ENCODE data around the gene SIGMAR1.
"Not testable (repeated sequence)": the region's sequence is repeated elsewhere in the genome, so short reads cannot be mapped to it uniquely, and the experiment has no call there.

SIGMAR1 gene

GRCh38 chr9:34654323-34655051 is 16.9 kb upstream of the SIGMAR1 start:
- DNase-seq (ENCODE audit: low read depth, low spot score): no peak

DNA sequence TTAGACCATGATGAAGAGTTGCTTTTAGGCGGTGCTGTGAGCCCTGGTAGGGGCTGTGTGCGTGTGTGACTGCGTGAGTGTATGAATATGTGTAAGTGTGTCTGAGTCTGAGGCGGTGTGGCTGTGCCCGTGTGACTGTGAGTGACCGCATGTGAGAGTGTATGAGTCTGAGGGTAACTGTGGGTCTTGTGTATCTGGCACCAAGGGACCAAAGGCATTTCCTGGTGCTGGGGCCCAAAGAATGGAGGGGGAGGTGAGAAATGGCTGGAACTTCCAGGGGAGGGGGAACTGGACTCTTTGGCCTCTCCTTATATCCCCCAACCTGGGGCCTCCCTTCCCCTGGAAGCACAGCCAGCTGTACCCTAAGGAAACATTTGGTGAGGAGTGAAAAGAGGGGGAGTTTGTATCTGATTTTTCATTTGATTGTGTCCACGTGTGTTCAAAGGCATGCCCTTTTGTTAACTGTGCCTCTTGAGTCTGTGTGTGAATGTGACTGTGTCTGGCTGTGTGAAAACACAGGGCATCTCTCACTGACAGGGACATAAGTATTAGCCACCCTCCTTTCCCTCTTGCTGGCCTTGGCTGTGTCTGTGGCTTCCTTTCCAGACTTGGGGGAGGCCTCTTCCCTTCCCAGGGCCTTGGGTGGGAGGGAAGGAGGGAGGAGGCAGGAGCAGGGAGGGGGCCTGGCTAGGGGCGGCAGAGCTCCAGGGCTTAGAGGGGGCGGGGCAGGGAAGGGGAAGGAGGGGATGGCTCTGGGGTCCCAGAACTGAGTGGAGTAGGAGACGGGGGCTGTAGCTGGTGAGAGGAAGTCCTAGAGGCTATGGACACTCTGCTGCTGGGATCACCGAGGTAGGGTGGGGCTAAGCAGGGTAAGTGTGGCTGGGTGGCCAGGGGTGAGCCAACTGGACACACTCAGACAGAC is 15.8 kb upstream of the SIGMAR1 start:
- DNase-seq (ENCODE audit: low read depth, low spot score): no peak

GRCh38 chr9:34652602-34653000 is 15.0 kb upstream of the SIGMAR1 start:
- no peak for DNase-seq (ENCODE audit: low read depth, low spot score)

GRCh38 chr9:34651876-34652601 is 14.5 kb upstream of the SIGMAR1 start, which contains the start of gene IL11RA:
Gene IL11RA, plus strand, starts transcription at chr9:34652185. Its CDS starts 3,033 bp downstream, at chr9:34655218.
- peak; percentile 39 for DNase-seq (ENCODE audit: low read depth, low spot score)

- DNase-seq (ENCODE audit: low read depth, low spot score): no peak
These were observed 13.7 kb upstream of the SIGMAR1 start for GRCh38 chr9:34651321-34651720.

GRCh38 chr9:34650816-34651215 is 13.2 kb upstream of the SIGMAR1 start:
- DNase-seq (ENCODE audit: low read depth, low spot score): no peak

GRCh38 chr9:34648673-34649072 is 11.1 kb upstream of the SIGMAR1 start:
- DNase-seq (ENCODE audit: low read depth, low spot score): no peak

DNA sequence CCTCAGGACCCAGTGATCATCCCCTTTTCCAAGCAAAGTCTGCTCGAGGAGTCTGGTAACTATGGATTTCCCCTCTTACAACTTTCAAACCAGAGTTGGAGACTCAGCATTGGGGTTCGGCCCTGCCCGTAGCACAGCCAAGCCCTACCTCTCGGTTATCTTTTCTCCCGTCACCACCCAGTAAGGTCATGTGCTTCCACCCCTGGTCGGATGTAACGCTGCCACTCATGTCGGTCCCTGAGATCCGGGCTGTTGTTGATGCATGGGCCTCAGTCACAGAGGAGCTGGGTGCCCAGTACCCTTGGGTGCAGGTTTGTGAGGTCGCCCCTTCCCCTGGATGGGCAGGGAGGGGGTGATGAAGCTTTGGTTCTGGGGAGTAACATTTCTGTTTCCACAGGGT is 10.1 kb upstream of the SIGMAR1 start:
- no peak for DNase-seq (ENCODE audit: low read depth, low spot score)

- no peak for DNase-seq (ENCODE audit: low read depth, low spot score)
These were observed 9.5 kb upstream of the SIGMAR1 start for GRCh38 chr9:34647084-34647403.

DNA sequence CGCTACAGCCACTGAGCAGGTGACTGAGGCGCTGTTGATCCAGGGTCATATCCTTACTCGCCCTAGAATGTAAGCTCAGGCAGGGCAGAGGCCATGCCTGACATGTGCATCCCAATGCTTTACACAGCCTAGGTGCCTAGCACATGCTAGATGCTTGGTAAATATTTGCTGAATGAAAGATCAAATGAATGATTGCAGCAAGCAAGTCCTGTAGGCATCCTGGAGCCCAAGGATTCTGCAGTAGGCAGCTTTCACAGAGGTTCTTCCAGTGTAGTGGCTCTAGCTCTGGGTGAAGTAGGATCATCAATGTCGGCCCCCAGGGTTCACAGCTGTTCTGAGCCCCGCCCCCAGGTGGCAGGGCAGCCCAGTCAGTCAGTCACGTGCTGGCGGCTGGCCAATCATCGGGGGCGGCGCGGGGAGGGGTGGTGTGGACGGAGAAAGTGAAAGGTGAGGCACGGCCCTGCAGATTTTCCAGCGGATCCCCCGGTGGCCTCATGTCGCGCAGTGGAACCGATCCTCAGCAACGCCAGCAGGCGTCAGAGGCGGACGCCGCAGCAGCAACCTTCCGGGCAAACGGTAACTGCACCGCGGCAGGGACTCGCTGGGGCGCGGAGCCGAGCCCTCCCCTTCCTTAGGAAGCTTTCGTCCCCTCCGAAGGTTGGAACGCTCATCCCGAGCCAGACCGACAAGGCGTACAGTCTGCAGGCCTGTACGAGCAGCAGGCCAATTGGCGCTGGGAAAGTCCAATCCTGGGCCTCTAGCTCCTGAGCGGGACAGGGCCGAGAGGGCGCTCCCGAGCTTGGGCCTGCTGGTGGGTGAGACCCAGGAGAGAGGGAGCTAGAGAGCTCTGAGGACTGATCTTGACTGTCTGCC is 8.9 kb upstream of the SIGMAR1 start, which contains the start of gene GALT:
Gene GALT, plus strand, starts transcription at position 465 of the 873 bp plus-strand sequence. Its CDS starts 30 bp downstream, at position 495.
- DNase-seq (ENCODE audit: low read depth, low spot score): peak; percentile 49

GRCh38 chr9:34644766-34645314 is 7.3 kb upstream of the SIGMAR1 start:
- DNase-seq (ENCODE audit: low read depth, low spot score): no peak

DNA sequence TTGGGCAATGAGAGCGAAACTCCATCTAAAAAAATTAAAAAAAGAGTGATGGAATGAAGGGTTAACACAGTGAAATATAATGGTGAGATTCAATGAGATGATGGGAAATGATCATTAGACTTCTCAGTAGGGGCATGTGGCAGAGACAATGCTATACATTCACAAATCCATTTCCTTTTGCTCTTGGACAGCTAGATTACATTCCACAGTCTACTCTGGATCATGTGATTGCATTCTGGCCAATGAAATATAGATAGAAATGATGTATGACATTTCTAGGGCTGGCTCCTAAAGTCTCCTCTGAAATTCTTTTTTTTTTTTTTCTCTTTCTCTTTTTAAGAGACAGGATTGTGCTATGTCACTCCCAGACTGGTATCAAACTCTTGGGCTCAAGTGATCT is 5.1 kb upstream of the SIGMAR1 start:
- no peak for DNase-seq (ENCODE audit: low read depth, low spot score)

GRCh38 chr9:34639322-34639721 is 1.7 kb upstream of the SIGMAR1 start:
- DNase-seq (ENCODE audit: low read depth, low spot score): not testable (repeated sequence)

- DNase-seq (ENCODE audit: low read depth, low spot score): no peak
These were observed 505 bp upstream of the SIGMAR1 start for GRCh38 chr9:34638138-34638445.

DNA sequence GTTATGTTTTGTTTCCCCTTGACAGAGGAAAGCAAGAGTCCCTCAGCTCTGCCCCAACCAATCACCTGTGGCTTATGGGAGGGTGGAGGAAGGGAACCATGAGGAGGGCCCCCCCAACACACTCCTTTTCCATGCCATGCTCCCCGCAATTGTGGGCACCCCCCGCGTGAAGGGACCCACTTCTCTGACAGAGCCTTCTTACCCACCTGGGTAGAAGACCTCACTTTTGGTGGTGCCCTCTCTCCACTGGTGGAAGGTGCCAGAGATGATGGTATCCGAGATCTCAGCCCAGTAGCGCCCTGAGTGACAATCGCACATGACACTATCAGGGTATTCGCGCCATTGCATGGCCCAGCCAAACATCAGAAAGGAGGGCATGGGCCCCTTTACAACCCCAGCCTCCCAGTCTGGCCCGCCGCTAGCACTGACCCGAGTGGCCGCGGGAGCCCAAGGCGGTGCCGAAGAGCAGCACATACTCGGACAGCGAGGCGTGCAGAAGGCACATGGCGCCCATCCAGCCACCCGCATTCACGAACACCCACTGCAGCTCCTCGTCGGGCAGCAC is 714 bp downstream of the SIGMAR1 start:
- DNase-seq (ENCODE audit: low read depth, low spot score): no peak

- DNase-seq (ENCODE audit: low read depth, low spot score): no peak
These were observed 2.0 kb downstream of the SIGMAR1 start for GRCh38 chr9:34635556-34635955.

DNA sequence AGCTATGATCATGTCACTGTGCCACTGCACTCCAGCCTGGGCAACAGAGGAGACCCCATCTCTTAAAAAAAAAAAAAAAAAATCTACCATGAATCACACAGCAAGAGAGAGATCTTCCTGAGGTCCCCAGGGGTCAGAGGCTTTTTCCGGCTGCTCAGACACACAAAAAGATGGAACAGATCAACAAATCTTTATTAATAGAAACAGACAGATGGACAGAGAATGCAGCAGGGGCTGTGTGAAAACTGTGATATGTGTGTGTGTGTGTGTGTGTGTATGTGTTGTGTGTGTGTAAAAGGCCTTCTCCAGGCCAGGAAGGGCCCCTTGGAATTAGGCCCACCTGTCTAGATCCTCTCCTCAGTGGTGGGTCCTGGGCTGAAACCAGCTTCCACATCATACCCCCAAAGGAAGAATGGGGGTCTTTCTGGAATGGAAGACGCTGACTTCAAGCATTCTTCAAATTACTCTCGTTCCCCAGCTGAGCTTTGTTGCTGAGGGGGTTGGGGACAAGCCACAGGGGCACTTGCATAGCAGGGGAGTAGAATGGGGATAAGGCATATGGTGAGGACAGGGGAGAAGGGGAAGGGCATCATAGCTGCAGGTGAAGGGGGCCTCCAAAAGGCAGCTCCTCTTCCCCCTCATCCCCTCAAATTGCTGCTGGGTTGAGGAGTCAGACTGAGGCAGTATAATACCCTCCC is 2.9 kb downstream of the SIGMAR1 start:
- DNase-seq (ENCODE audit: low read depth, low spot score): no peak

DNA sequence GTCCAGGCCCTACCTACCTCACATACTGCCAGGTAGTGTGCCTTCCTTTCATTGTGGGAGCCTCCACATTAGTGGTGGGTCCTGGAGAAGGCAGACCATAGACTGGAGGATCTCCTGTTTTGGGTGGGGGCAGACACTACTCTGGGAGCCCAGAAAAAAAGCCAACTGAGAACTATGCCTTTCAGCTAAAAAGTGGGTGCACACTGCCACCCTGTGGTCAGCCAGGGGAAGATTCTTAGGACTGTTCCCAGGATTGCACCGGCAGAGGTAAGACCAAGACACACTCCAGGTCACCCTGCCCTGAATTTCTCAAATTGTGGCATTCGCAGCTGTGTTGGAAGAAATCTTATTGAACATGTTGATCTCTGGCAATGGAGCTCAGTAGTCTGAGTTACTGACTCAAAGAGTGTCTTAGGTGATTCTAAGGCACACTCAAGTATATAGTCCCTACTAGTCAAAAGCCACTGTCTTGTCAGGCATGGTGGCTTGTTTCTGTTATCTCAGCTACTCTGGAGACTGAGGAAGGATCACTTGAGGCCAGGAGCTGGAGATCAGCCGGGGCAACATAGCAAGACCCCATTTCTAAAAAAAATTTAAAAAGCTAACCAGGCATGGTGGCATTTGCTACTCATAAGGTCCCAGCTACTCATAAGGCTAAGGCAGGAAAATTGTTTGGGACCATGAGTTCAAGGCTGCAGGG is 3.6 kb downstream of the SIGMAR1 start:
- no peak for DNase-seq (ENCODE audit: low read depth, low spot score)

DNA sequence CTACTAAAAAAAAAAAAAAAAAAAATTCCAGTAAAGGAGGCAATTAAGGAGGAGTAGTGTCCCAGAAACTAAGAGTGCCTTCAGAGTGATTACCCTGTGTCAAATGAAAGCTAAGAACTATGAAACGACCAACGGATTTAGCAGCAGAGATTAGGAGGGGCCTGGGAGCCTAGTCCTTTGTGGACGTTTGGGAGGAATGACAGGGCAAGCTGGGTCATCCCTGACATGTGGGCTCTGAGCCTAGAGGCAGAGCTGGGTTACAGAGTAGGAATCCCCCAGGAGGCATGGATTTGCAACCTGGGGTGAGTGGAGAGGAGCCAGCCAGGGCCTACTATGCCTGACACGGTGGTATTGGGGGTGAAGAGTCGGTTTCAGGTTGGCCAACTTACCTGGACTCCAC is 4.4 kb downstream of the SIGMAR1 start:
- DNase-seq (ENCODE audit: low read depth, low spot score): no peak

Data from smooth muscle cell of the brain vasculature (primary cell).